Measurements from ENCODE around the gene TP53AIP1.

The TP53AIP1 gene, protein sequence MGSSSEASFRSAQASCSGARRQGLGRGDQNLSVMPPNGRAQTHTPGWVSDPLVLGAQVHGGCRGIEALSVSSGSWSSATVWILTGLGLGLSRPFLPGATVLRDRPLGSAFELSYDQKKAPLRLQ

DNA sequence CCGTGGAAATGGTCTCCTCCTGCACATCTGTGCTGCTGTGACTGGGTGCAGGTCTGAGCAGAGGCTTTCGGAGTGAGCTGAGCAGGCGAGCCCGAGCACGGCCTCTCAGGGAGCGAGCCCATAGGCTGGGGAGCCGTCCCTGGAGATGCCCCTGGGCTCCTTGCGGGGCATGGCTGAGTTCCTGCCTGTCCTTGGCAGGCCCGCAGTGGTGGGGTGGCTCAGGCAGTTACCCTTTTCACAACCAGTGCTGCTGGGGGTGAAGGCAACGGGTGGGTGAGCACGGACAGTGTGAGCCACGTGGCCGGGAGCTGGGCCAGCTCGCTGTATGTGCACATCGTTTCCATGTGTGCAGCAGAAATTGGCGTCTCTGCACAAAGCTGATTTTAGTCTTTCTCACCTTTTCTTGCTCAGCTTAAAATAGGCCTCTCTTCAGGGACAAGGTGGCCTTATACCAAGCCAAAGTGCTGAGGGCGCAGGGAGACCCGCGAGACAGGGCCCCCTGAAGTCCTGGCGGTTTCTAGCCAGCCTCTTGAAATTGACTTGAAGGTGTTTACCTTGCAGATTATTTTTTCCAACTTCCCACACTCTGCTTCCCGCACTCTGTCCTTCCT is at the start of gene TP53AIP1:
Gene TP53AIP1, minus strand, starts transcription at position 55 of the 611 bp plus-strand sequence. CDS start 5,053 bp downstream, outside the sequence.
- DNase-seq (ENCODE audit: low spot score) = no peak

- no peak for DNase-seq (ENCODE audit: low spot score)
Measured at GRCh38 chr11:128988242-128988970, 45.7 kb upstream of the TP53AIP1 start.

DNA sequence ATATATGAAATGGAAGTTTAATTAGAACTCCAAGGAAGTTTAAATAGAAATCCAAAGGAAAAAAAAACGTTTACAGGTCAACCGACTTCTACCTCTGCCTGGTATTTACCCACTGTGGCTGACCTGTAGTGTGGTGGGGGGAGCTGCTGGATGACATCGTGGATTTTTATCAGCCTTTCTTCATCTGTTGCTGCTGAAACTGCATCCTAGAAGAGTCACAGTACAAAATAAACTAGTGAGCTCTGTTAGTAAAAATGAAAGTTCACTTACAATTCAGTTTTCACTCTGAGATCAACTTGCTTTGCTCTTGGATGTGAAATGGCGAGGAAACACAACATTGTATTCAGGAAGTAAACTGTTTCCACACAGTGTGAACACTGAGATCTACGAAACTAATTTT is 43.2 kb upstream of the TP53AIP1 start:
- no peak for DNase-seq (ENCODE audit: low spot score)

- DNase-seq (ENCODE audit: low spot score) = no peak
Measured at GRCh38 chr11:128983023-128983422, 40.4 kb upstream of the TP53AIP1 start.

DNA sequence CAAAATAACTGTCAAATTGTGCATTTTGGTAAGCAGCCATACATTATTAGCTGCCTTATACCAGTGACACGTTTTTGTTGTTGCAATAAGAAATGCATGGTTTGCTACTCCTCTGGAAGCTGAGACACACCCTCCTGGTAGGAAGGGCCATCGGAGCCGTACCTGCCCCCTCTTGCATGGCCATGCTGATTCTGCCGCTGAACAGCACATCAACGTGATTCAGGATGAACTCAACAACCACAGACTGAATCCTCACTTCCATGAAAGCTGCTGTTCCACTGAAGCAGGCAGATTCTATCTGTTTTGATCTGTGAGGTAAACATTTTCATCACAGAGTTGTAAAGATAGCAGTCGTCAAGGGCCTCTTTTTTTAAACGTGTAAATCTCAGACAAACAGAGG is 38.6 kb upstream of the TP53AIP1 start:
- no peak for DNase-seq (ENCODE audit: low spot score)

DNA sequence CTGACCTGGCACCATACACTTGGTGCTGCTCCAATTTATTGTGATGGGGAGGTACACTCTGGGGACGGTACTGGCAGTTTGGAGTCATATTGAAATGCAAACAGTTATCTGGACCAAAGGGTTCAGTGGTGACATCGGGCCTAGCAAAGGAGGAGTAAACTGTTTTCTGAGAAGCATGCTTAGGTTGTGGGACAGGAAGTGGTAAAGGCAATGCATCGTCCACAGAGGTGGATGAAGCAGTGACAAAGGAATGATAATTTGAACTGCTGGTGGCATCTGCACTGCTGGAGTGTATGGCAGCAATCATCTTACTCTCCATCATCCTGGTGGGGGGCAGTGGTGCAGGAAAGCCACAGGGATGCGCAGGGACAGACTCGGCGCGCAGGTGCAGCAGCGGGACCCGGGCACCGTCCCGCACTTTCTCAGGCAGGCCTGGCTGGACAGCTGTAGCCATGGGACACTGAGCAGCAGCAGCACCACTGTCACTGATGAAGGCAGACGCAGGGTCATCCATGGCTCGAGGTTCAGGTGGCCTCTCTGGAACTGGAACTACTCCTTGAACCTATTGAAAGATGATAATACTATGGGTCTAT is 28.0 kb upstream of the TP53AIP1 start:
- no peak for DNase-seq (ENCODE audit: low spot score)

- DNase-seq (ENCODE audit: low spot score) = no peak
Measured at GRCh38 chr11:128968916-128969315, 26.2 kb upstream of the TP53AIP1 start.

DNA sequence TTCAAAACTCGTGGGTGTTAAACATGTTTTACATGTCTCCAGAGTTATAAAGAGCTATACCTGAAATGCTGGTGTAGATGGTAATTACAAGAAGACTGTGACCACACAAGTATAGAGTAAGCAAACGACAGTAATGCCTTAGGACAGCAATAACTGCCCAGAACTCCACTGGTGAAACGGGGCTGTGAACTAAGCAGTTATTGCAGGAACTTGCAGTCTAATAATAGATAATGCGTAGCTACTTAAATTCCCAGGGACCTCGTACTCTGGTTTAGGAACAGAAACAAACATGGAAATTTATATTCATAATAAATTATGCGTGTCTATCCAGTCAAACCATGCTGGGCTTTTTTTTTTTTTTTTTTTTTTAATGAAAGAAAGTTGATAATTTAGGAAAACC is 24.9 kb upstream of the TP53AIP1 start:
- DNase-seq (ENCODE audit: low spot score) = no peak

GRCh38 chr11:128965485-128965884 is 22.8 kb upstream of the TP53AIP1 start:
- no peak for DNase-seq (ENCODE audit: low spot score)

DNA sequence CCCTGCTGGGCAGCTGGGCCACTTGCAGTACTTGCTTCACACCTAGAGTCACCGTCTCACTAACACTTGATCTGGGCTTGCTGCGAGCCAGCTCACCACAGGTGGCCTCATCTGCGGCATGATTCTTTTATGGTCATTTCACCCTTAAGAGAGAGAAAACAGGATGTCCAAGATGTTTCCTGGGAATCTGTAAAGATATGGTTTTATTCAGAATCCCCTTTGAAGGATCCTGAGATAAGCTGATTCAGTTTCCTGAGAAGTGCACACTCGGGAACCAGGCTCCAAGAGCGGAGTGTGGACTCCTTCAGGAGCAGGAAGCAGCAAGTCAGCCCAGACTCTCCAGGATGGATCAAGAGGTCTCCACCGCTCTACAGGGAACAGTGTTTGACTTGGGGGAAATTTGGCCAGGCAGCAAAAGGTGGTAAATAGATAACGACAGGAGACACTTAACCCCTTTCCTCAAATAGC is 21.8 kb upstream of the TP53AIP1 start:
- DNase-seq (ENCODE audit: low spot score) = no peak

DNA sequence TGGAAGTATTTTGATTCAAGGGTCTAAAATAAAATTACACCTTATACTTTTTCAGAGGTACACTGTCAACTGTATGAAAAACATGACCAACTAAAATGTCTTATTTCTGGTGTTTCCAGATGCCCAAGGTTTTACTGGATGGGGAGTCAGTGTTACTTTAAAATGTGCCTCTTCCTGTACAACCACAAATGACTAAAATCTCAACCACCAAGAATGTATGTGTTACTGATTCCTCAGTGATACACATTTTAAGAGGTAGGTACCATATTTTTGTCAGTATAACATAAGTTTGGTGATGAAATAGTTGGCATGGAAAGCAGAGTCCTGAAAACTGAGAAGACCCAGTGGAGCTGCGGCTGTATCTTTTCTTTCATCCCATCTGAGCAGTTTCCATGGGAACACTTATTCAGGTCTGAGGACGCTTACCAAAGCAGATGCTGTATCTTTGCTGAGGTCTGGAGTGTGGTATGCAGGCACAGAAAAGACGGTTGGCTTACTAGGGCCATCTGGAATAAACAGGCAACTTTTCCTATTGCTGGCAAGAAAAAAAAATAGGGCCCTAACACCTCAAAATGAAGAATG is 21.2 kb upstream of the TP53AIP1 start:
- no peak for DNase-seq (ENCODE audit: low spot score)

DNA sequence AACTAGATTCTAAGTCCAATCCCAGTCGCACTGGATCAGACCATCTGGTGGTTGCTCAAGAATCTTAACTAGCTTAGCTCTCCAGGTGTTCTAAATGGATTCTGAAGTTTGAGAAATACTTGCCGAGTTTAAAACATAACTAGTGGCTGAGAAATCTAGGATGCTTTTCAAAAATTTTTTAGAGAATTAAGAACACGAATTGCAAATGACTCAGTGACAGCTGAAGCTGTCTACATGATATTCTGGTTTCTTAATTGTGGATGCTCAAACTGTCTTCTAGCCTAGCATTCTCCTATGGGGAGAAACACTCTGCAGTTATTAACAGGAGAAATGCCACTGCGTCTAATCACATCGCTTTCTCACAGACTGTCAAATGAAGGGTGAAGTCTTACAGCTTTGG is 20.2 kb upstream of the TP53AIP1 start:
- DNase-seq (ENCODE audit: low spot score) = no peak

DNA sequence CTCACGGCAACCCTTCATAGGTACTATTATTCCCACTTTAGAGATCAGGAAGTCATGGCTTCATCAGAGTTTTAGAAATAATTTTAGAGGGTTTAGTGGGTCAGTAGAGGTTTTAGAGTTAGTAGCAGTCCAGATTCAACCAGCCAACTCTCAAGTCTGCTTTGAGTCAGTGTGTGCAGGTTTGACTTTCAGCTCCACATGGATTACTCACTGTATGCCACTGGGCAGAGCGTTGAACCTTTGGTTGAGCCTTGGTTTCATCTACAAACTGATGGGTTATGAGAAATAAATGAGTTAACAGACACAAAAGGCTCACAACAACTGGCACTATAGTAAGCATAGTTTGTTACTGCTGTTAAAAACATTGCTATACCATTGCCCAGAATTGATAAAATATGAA is 19.0 kb upstream of the TP53AIP1 start:
- DNase-seq (ENCODE audit: low spot score) = no peak

GRCh38 chr11:128957202-128957482 is 14.5 kb upstream of the TP53AIP1 start:
- no peak for DNase-seq (ENCODE audit: low spot score)

DNA sequence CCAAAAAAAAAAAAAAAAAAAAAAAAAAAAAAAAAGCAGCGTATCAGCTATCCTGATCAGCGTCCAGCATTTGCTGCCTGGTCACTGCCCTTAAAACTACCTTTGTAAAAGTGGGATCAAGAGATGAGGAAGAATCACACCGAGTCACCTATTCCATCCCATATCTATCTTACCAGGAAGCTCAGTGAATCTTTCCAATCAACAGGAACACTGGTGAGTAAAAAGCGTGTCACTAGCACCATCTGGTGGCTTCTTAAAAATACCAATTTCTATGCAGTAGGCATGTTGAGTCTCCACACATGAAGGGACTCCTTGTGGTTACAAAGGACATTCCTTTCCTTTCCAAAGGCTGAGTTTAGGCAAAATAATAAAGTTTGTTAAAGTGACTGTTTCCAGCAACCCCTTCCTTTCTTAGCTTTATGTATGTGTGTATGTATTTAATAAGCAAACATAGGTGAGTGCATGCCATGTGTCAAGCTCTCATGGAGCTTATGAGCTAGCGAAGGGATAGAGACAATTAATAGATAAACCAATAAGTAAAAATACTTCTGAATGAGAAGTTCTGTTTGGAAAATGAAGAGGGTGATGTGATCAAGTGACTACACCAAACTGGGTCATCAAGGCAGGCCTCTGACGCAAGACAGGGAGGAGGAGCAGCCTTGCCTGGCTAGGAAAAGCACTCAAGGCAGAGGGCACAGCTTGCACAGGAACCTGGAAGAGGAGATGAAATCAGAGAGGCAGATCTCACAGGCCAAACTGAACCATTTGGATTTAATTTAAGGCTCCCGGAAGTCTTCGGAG is 13.9 kb upstream of the TP53AIP1 start:
- DNase-seq (ENCODE audit: low spot score) = no peak

DNA sequence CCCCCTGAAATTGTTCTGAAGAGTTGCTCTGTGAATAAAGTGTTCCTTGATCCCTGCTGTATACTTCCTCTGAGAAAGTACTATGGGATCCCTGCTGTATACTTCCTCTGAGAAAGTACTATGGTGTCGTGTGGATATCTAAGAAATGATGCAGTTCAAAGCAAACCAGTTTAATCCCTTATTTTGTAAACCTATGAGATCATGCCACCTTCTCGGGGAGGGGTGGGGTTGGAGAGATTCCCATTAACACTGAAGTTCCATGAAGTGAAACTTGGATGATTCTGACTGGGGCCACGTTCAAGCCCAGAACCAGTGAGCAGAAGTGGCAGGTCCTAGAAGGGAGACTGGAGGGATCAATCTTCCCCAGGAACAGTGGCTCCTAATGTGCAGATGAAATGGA is 13.0 kb upstream of the TP53AIP1 start:
- no peak for DNase-seq (ENCODE audit: low spot score)

- DNase-seq (ENCODE audit: low spot score) = no peak
Measured at GRCh38 chr11:128953151-128953550, 10.5 kb upstream of the TP53AIP1 start.

DNA sequence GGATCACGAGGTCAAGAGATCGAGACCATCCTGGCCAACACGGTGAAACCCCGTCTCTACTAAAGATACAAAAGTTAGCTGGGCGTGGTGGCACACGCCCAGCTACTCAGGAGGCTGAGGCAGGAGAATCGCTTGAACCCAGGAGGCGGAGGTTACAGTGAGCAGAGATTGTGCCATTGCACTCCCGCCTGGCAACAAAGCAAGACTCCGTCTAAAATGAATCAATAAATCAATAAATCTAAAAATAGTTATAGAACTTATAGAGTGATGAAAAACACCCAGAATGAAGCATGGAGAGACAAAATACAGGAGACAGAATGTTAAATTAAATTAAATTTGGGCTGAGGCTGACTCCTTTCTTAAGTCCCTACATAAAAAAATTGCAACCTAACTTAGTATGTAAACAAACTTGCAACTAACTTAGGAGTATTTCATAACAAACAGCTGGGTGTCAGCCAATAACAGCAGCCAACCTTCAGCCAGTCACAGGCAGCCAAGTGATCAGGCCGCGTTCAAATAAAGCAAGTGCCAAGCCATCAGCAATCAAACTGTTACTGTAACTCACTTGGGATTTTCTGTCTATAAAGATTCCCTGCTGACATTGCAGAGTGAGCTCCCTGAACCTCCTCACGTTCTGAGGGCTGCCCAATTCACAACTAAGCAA is 7.3 kb upstream of the TP53AIP1 start:
- DNase-seq (ENCODE audit: low spot score) = no peak

- DNase-seq (ENCODE audit: low spot score) = no peak
Measured at GRCh38 chr11:128948583-128948982, 5.9 kb upstream of the TP53AIP1 start.

DNA sequence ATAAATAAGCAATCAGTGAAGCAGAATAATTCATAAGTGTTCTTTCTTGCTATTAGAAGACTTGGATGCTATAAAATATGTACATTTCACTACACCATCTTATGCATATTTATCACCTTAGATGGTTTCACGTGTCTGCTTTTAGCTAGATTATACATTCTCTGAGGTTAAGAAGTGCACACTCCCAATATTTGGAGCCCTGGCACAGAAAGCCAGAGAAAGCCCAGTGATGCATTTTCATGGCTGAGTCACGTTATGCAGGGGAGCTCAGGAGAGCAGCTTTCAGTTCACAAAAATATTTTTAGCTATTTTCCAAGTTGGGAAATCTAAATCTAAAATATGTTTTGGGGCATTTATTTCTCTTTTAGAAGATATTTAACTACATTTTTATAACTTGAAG is 5.1 kb upstream of the TP53AIP1 start:
- no peak for DNase-seq (ENCODE audit: low spot score)

DNA sequence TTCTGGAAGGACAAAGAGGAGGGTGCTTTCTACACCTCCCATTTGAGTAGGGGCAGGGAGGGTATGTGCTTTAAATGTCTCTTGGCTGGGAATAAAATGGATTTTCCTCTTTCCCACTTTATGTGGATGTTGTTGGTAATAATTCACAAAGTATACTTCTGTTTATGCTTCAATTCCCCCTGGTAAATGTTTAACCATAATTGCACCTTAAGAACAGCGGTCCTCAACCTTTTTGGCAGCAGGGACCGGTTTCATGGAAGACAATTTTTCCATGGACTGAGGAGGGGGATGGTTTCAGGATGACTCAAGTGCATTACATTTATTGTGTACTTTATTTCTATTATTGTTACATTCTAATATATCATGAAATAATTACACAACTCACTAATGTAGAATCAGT is 4.0 kb upstream of the TP53AIP1 start:
- no peak for DNase-seq (ENCODE audit: low spot score)
